ENCODE results near the gene DLGAP1. TPM values are rescaled to one million over a fixed set of nuclear protein-coding genes. Genes with fewer than 3 reads are reported as not detected.
"Not testable (repeated sequence)": the region's sequence is repeated elsewhere in the genome, so short reads cannot be mapped to it uniquely, and the experiment has no call there.

DLGAP1 gene
- total RNA-seq, 1 donor from 2014 or later, result 2.0 TPM

- Histone ChIP-seq H3K4me1 (no peaks in the 10 kb centered on the region), H3K9me3 (no peaks in the 10 kb centered on the region), H3K36me3 (no peaks in the 10 kb centered on the region), H3K27ac (no peak overlapping the region), H3K27me3 (no peaks in the 10 kb centered on the region), H3K4me3 (no peak overlapping the region)
- TF ChIP-seq CTCF (IDR thresholded peaks at IDR 0.05), result no peak
- intact Hi-C loops (cut with DNase I), result loop anchor here (2.0 kb wide), 1 partner anchor 302 kb away; no protein-coding TSS in a partner anchor
- DNase-seq (ENCODE audit: low spot score in 2 of 2), result no peak
Measured at GRCh38 chr18:3584897-3585460, 870.1 kb downstream of the DLGAP1 start.

GRCh38 chr18:3584266-3584861 is 870.7 kb downstream of the DLGAP1 start:
- Histone ChIP-seq H3K27ac (no peak overlapping the region), H3K4me3 (no peak overlapping the region), H3K27me3 (no peaks in the 10 kb centered on the region), H3K9me3 (no peaks in the 10 kb centered on the region), H3K36me3 (no peaks in the 10 kb centered on the region), H3K4me1 (no peaks in the 10 kb centered on the region)
- no peak for TF ChIP-seq CTCF (IDR thresholded peaks at IDR 0.05)
- intact Hi-C loops (cut with DNase I), result loop anchor here (2.0 kb wide), 1 partner anchor 302 kb away; no protein-coding TSS in a partner anchor
- DNase-seq (ENCODE audit: low spot score in 2 of 2), result no peak

- intact Hi-C loops (cut with DNase I), result loop anchor here (2.0 kb wide), 1 partner anchor 301 kb away; no protein-coding TSS in a partner anchor
- Histone ChIP-seq H3K4me3 (no peak overlapping the region), H3K27ac (no peak overlapping the region), H3K27me3 (no peaks in the 10 kb centered on the region), H3K9me3 (no peaks in the 10 kb centered on the region), H3K4me1 (no peaks in the 10 kb centered on the region), H3K36me3 (no peaks in the 10 kb centered on the region)
- DNase-seq (ENCODE audit: low spot score in 2 of 2), result no peak
- no peak for TF ChIP-seq CTCF (IDR thresholded peaks at IDR 0.05)
Measured at GRCh38 chr18:3583873-3584247, 871.2 kb downstream of the DLGAP1 start.

- H3K27ac ChIP-seq, H3K4me1 ChIP-seq: not testable (repeated sequence)
Measured at GRCh38 chr18:3583106-3583872, 871.8 kb downstream of the DLGAP1 start.

GRCh38 chr18:3581890-3582289 is 873.2 kb downstream of the DLGAP1 start:
- no peaks in the 10 kb centered on the region for H3K9me3 ChIP-seq
- no peak for DNase-seq (ENCODE audit: low spot score in 2 of 2)
- intact Hi-C loops (cut with DNase I), result no loop called here

More at GRCh38 chr18:3583106-3583872, 871.8 kb downstream of the DLGAP1 start:
- H3K27me3 ChIP-seq; intact Hi-C loops (cut with DNase I); DNase-seq (ENCODE audit: low spot score in 2 of 2); H3K9me3 ChIP-seq; H3K36me3 ChIP-seq; H3K4me3 ChIP-seq: not testable (repeated sequence)

GRCh38 chr18:3580523-3581025 is 874.5 kb downstream of the DLGAP1 start:
- intact Hi-C loops (cut with DNase I); H3K4me1 ChIP-seq; H3K27ac ChIP-seq; DNase-seq (ENCODE audit: low spot score in 2 of 2); H3K36me3 ChIP-seq; H3K9me3 ChIP-seq; H3K4me3 ChIP-seq; H3K27me3 ChIP-seq: not testable (repeated sequence)

More at GRCh38 chr18:3581890-3582289, 873.2 kb downstream of the DLGAP1 start:
- Histone ChIP-seq H3K27me3 (no peaks in the 10 kb centered on the region), H3K4me1 (no peaks in the 10 kb centered on the region), H3K27ac (no peak overlapping the region), H3K4me3 (no peak overlapping the region), H3K36me3 (no peaks in the 10 kb centered on the region)
- no peak for TF ChIP-seq CTCF (IDR thresholded peaks at IDR 0.05)

All from ascending aorta (tissue), 2 donors.